PFSK-1 (cell line): ENCODE measurements around the gene LMOD1.

Source experiments
- FOXP2 ChIP-seq: optimal IDR thresholded peaks from 2 replicates; pipeline ENCODE3; 2011; ENCODE audit warnings: borderline replicate concordance, control low read depth, inconsistent platforms; ENCODE audit not compliant: insufficient read depth; ENCODE audit errors: extremely low read length, extremely low read depth
- POLR2AphosphoS5 ChIP-seq: IDR thresholded peaks from 2 replicates; pipeline ENCODE4 v1.6.1; 2012; ENCODE audit warnings: low read depth, mild to moderate bottlenecking, control low read depth, low read length, moderate library complexity
- REST ChIP-seq, 2 experiments: IDR thresholded peaks; 2 replicates each; pipeline versions ENCODE4 v1.6.1 to v1.8.0; 2011 to 2012; ENCODE audit warnings: low read depth in 2 of 2, low read length in 2 of 2, control low read depth in 1 of 2, inconsistent platforms in 1 of 2, mild to moderate bottlenecking in 1 of 2, moderate library complexity in 1 of 2; ENCODE audit not compliant: insufficient read depth in 1 of 2
- SIN3A ChIP-seq: IDR thresholded peaks from 2 replicates; pipeline ENCODE4 v1.6.1; 2012; ENCODE audit warnings: mild to moderate bottlenecking, low read length, moderate library complexity, borderline replicate concordance; ENCODE audit not compliant: insufficient read depth
- TAF1 ChIP-seq: IDR thresholded peaks from 2 replicates; pipeline ENCODE4 v1.6.1; 2012; ENCODE audit warnings: low read length, control low read depth, borderline replicate concordance; ENCODE audit not compliant: insufficient read depth

LMOD1 gene

GRCh38 chr1:201891451-201892045 lies 54.8 kb downstream of the LMOD1 start:
- TF ChIP-seq POLR2AphosphoS5 (no peak), SIN3A (no peak), REST (IDR thresholded peaks at IDR 0.05; ENCODE audit: insufficient read depth in 1 of 2, low read depth in 2 of 2, low read length in 2 of 2) (no peak), TAF1 (no peak), FOXP2 (no peak)

GRCh38 chr1:201890806-201891450 lies 55.4 kb downstream of the LMOD1 start:
- TF ChIP-seq POLR2AphosphoS5: no peak
- TF ChIP-seq REST (IDR thresholded peaks at IDR 0.05; ENCODE audit: insufficient read depth in 1 of 2, low read depth in 2 of 2, low read length in 2 of 2): no peak
- TF ChIP-seq SIN3A: no peak
- TF ChIP-seq FOXP2: no peak
- no peak for TF ChIP-seq TAF1

- TF ChIP-seq SIN3A (no peak), REST (IDR thresholded peaks at IDR 0.05; ENCODE audit: insufficient read depth in 1 of 2, low read depth in 2 of 2, low read length in 2 of 2) (no peak), FOXP2 (no peak), TAF1 (no peak), POLR2AphosphoS5 (no peak)
Observed at GRCh38 chr1:201890223-201890622, 56.1 kb downstream of the LMOD1 start.

- TF ChIP-seq FOXP2: no peak
Observed at GRCh38 chr1:201889090-201889968, 57.0 kb downstream of the LMOD1 start.

GRCh38 chr1:201888282-201889089 lies 57.9 kb downstream of the LMOD1 start, which contains the start of gene SHISA4:
Gene SHISA4, plus strand, starts transcription at chr1:201888898. Its CDS starts 97 bp downstream, at chr1:201888995.
- no peak for TF ChIP-seq POLR2AphosphoS5
- no peak for TF ChIP-seq SIN3A
- TF ChIP-seq FOXP2: peak; percentile 13
